RWPE2 (cell line): ENCODE data around the gene PRR20E.
"Not testable (repeated sequence)": the region's sequence is repeated elsewhere in the genome, so short reads cannot be mapped to it uniquely, and the experiment has no call there.

ENCODE experiments used
- ATAC-seq: fragments of 200-7000 bp; cut with Tn5 transposase; 3 replicates; pipeline ENCODE4 v1.9.1; 2021; ENCODE audit warnings: low read depth
- DNase-seq: peaks from one replicate; pipeline ENCODE4 v3.0.0-alpha.2; 2020; ENCODE audit warnings: low spot score
- H3K27ac ChIP-seq: fragments of 450-650 bp; 2 replicates; pipeline ENCODE4 v1.5.1; 2017; ENCODE audit warnings: mild to moderate bottlenecking; ENCODE audit not compliant: poor library complexity, severe bottlenecking
- H3K27me3 ChIP-seq: fragments of 250-450 bp; sonication (Bioruptor Pico); 2 replicates; pipeline ENCODE4 v1.5.1; 2021; ENCODE audit warnings: mild to moderate bottlenecking, moderate library complexity; ENCODE audit not compliant: insufficient read depth, poor library complexity, severe bottlenecking
- H3K36me3 ChIP-seq: fragments of 250-450 bp; sonication (Bioruptor Pico); 2 replicates; pipeline ENCODE4 v1.5.1; 2020; ENCODE audit warnings: low read depth, mild to moderate bottlenecking, moderate library complexity
- H3K4me1 ChIP-seq: fragments of 250-450 bp; sonication (Bioruptor Pico); 2 replicates; pipeline ENCODE4 v1.5.1; 2021; ENCODE audit warnings: mild to moderate bottlenecking, moderate library complexity; ENCODE audit not compliant: insufficient read depth, poor library complexity, severe bottlenecking
- H3K4me3 ChIP-seq: fragments of 250-450 bp; sonication (Bioruptor Pico); 2 replicates; pipeline ENCODE4 v1.5.1; 2021; ENCODE audit warnings: mild to moderate bottlenecking, moderate library complexity; ENCODE audit not compliant: severe bottlenecking
- H3K9me3 ChIP-seq: fragments of 250-450 bp; sonication (Bioruptor Pico); 2 replicates; pipeline ENCODE4 v1.5.1; 2021; ENCODE audit warnings: mild to moderate bottlenecking, moderate library complexity; ENCODE audit not compliant: severe bottlenecking
- TF ChIP-seq, protein P1 (sequence below): fragments of 450-650 bp; IDR thresholded peaks from one replicate; pipeline ENCODE4 v1.5.1; 2017; ENCODE audit warnings: mild to moderate bottlenecking, moderate library complexity; ENCODE audit not compliant: poor library complexity, severe bottlenecking

Gene PRR20E

DNA sequence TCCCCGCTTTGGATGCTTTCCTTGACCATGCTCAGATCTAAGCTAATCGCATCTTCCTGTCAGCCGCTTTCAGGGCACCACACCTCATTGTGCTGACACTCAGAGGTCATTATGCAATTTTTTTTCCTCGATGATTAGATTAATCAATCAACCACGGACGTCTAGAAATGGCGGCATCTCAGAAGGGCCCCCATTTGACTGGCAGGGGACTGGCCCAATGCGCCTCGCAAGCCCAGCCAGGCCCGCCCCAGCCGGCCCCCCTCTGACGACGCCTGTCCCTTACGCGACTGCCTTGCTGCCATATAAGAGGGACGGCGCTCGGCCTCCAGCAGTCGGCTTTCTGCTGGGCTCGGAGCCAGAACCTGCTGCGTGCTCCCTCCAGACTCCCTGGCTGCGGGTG lies at the start of gene PRR20E:
Gene PRR20E, plus strand, starts transcription at position 301 of the 400 bp plus-strand sequence. CDS start 387 bp downstream, outside the sequence.
- not testable (repeated sequence) for H3K4me3 ChIP-seq, H3K4me1 ChIP-seq, H3K9me3 ChIP-seq, H3K27me3 ChIP-seq, H3K27ac ChIP-seq, ATAC-seq, H3K36me3 ChIP-seq, DNase-seq

DNA sequence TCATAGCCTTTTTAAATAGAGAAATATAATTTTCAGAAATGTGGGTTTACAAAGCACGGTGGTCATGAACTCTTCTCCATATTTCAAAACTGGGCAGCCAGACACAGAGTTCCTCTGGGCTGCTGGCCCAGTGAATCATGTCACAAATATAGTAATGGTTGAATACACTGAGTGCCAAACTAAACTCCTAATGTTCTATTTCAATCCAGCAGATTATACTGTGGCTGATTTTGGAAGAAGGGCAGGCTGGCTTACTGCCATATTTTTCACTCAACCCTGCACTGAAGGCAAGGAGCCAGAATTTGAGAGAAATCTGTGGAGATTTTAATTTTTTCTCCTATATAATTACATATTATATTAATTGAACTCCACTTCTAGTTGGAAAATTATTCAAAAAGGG lies 43.3 kb upstream of the PRR20E start:
- Histone ChIP-seq H3K4me1 (no peaks in the 10 kb centered on the region), H3K9me3 (no peaks in the 10 kb centered on the region), H3K4me3 (no peak overlapping the region), H3K27me3 (no peaks in the 10 kb centered on the region), H3K36me3 (no peaks in the 10 kb centered on the region), H3K27ac (no peak overlapping the region)
- ATAC-seq (no peak), DNase-seq (no peak)
- TF ChIP-seq, protein P1, sequence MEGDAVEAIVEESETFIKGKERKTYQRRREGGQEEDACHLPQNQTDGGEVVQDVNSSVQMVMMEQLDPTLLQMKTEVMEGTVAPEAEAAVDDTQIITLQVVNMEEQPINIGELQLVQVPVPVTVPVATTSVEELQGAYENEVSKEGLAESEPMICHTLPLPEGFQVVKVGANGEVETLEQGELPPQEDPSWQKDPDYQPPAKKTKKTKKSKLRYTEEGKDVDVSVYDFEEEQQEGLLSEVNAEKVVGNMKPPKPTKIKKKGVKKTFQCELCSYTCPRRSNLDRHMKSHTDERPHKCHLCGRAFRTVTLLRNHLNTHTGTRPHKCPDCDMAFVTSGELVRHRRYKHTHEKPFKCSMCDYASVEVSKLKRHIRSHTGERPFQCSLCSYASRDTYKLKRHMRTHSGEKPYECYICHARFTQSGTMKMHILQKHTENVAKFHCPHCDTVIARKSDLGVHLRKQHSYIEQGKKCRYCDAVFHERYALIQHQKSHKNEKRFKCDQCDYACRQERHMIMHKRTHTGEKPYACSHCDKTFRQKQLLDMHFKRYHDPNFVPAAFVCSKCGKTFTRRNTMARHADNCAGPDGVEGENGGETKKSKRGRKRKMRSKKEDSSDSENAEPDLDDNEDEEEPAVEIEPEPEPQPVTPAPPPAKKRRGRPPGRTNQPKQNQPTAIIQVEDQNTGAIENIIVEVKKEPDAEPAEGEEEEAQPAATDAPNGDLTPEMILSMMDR: no peak

DNA sequence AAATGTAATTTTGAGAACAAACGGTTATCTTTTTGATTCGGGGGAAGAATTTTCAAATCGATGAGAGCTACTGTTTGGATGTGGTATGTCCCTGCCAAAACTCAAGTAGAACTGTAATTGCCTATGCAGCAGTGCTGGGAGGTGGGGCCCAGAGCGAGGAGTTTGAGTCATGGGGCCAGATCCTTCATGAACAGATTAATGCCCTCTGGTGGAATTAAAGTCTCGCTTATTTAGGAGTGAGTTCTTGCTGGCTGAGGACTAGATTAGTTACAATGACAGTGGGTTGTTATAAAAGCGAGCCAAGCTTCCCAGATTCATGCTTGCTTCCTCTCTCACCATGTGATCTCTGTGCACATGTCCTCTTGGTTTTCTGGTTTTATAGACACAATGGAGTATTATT lies 38.1 kb upstream of the PRR20E start:
- Histone ChIP-seq H3K4me1 (no peaks in the 10 kb centered on the region), H3K4me3 (no peak overlapping the region), H3K27me3 (no peaks in the 10 kb centered on the region), H3K9me3 (no peaks in the 10 kb centered on the region), H3K27ac (no peak overlapping the region), H3K36me3 (no peaks in the 10 kb centered on the region)
- TF ChIP-seq, protein P1: no peak
- ATAC-seq (no peak), DNase-seq (no peak)

DNA sequence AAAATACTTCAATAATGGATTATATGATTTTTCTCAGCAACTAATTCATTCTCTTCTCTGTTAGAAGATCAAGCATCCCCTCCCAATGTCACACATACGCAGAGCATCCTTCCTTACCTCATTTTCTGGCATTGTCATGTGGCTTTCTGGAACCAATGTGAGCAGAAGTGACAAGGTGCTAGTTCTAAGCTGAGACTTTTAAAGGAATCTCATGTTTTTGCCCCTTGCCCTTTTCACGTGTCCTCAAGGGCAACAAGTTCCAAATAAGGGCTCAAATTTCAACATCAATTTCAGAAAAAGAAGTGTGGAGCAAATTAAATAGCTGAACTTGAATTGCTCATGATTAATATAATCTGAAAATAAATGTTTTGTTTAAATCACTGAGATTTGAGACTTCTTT lies 30.9 kb upstream of the PRR20E start:
- DNase-seq (no peak), ATAC-seq (no peak)
- no peak overlapping the region for H3K4me3 ChIP-seq
- H3K36me3 ChIP-seq: no peaks in the 10 kb centered on the region
- H3K27me3 ChIP-seq: no peaks in the 10 kb centered on the region
- H3K27ac ChIP-seq: no peak overlapping the region
- H3K9me3 ChIP-seq: no peaks in the 10 kb centered on the region
- TF ChIP-seq, protein P1: no peak
- H3K4me1 ChIP-seq: no peaks in the 10 kb centered on the region

DNA sequence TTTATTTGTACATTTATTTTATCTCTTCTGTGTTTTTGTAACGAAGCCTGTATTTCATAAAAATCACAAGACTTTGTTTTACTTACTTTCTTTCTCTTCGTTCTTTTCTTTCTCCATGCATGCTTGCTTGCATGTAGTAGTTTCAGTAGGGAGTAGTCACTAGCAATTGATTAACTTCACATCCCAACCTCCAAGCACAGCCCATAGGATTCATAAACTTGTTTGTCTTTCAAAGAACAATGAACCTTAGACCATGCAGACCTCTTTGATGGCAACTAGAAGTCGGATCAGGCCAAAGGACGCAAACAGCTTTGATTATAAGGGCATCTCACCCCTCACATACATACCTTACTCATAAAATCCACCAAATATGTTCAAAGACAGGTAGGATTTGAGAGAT lies 29.4 kb upstream of the PRR20E start:
- Histone ChIP-seq H3K4me1 (no peaks in the 10 kb centered on the region), H3K36me3 (no peaks in the 10 kb centered on the region), H3K9me3 (no peaks in the 10 kb centered on the region), H3K4me3 (no peak overlapping the region), H3K27ac (no peak overlapping the region), H3K27me3 (no peaks in the 10 kb centered on the region)
- DNase-seq (no peak), ATAC-seq (no peak)
- TF ChIP-seq, protein P1: no peak

DNA sequence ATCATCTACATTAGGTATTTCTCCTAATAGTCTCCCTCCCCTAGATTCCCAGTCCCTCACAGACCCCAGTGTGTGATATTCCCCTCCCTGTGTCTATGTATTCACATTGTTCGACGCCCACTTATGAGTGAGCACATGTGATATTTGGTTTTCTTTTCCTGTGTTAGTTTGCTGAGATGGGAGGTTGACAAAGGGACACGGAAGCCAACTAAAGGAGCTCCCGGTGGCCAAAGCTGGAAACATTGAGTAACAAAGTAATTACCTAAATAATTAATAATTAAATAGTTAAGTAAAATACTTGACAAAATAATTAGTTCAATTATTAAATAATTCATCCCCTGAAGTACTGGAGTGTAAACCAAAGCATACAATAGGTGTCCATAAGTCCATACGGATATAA lies 28.0 kb upstream of the PRR20E start:
- no peaks in the 10 kb centered on the region for H3K4me1 ChIP-seq
- DNase-seq: no peak
- no peak for ATAC-seq
- TF ChIP-seq, protein P1: no peak
- H3K36me3 ChIP-seq: no peaks in the 10 kb centered on the region
- H3K4me3 ChIP-seq: no peak overlapping the region
- no peaks in the 10 kb centered on the region for H3K9me3 ChIP-seq
- no peak overlapping the region for H3K27ac ChIP-seq
- H3K27me3 ChIP-seq: no peaks in the 10 kb centered on the region

DNA sequence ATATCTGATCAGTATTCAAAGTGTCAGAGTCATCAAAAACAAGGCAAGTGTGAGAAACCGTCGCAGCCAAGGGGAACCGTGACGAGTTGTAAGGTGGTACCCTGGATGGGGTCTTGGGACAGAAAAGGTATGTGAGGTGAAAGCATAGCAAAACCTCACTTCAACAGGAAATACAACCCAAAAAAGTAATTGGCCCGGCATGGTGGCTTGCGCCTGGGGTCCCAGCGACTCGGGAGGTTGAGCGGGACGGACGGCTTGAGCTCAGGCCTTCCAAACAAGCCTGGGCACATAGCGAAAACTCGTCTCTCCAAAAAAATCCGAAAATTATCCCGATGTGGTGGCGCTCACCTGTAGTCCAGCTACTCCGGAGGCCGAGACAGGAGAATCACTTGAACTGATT lies 27.2 kb upstream of the PRR20E start:
- H3K4me1 ChIP-seq, H3K9me3 ChIP-seq, H3K27ac ChIP-seq, H3K27me3 ChIP-seq, H3K36me3 ChIP-seq, ATAC-seq, DNase-seq, H3K4me3 ChIP-seq: not testable (repeated sequence)
